ENCODE data around the gene DACH1.

The DACH1 gene

DNA sequence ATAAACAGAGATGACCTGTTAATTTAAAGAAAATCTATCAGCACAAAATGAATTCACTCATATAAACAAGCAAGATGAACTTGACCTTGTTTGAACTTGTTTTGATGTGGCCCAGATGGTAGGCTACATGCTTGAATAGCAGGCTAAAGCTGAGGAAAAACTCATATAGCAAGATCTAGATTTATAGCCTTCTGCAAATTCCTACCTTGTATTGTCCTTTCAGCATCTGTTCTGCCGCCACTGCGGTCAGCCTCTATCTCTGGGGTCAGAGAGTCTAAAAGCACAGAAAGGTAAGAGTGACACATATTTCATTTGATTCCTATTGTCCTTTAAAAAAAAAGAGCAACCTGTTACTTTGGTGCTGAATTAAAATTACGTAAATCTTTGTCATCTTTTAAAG lies 392.1 kb downstream of the DACH1 start:
- no peak for DNase-seq

DNA sequence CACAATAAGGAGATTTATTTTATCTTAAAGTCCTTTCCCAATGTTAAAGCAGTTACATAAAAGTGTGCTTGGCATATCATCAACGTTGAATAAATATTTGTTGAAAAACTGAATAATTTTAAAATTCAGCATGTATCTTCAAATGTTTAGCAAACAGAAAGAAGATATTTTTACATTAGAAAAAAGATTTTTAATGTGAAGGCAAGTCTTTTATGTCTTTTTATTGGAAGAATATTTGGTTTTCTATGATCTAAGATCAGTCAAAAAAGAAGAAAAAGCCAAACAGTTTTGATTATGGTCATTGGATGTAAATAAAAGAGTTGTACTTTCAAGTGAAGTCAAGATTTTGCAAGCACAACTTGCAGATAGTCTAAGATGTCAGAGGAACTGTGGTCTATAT lies 397.4 kb downstream of the DACH1 start:
- DNase-seq, result no peak

DNA sequence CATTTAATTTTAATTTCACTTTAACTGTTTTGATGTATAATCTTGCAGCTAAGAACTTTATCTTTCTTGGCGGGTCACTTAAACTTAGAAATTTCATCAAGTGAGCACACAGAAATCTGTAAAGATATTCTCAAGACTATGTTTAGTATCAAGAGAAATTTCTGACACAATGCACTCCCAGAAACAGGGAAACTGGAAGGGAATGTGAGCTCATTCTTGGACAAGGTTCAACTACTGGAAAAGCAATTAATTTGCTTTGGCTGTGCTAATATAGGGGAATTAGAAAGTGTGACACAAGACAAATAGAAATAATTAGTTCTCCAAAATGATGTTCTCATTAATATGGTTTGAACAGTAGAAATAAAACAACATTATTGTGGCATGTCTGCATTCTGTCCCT lies 402.3 kb downstream of the DACH1 start:
- DNase-seq, result no peak

DNA sequence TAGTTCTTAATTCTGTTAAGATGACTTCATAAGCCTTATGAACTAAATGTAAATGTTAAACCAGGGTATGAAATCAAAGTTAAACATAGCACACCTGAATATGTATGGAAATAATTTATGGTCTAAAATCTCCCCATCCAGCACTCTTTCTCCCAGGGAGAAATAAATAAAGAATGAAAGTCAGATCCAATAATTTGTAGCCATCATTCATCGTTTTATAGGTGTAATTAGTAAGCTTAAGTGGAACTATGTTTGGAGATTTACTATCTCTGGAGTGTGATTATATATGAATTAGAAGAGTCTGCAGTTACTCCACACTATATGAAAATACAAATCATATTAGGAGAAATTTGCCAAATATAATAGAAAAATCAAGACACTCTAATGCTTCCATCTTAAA lies 405.1 kb downstream of the DACH1 start:
- no peak for DNase-seq

DNA sequence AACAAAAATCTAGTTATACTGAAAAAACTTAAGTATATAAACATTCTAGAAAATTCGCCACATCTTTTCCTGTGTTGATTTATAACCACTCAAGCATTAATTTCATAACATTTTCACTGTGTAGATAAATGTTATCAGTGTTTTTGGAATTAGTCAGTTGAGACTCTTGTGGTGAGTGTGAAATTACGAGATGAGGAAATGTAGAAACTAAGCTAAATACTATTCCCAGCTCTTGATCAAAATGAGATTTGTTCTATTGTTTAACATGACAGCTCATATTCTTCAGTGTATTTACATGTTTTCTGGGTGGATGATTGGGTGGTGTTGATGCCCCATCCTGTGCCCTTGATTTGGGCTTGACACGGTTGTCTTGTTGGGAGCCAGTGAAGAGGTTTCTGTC lies 406.8 kb downstream of the DACH1 start:
- no peak for DNase-seq

DNA sequence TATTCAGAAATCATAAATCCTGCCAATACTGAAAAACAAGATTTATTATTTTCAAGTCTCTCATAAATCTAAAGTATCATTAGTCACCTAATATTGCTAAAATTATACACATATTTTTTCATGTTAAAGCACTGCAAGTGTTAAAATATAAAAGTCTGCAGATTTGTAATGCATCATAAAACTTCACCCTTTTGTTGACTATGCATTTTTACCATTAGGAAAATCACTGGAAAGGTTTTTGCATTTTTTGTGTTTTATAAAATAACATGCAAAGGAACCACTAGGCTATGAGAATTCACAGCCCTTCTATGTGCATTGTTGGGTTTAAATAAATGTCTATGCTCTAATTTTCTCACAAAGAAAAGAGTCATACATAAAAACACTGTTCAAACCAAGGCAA lies 407.3 kb downstream of the DACH1 start:
- no peak for DNase-seq

DNA sequence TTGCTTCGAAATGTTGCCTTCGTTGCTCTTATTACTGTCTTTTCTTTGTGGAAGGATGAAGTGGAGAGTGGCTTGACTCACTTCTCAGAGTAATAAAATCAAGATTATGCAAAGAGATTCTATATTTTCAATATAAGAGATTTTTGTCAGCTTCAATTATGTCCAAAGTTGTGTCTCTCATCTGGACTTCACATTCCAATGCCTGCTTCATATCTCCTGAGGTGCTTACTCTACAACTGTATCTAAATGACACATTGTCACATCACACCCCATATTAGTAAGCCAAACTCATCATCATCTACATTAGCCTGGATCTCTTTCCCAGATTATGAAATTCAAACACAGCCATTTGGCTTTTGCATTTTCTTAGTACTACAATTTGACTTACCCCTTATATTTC lies 409.4 kb downstream of the DACH1 start:
- no peak for DNase-seq

DNA sequence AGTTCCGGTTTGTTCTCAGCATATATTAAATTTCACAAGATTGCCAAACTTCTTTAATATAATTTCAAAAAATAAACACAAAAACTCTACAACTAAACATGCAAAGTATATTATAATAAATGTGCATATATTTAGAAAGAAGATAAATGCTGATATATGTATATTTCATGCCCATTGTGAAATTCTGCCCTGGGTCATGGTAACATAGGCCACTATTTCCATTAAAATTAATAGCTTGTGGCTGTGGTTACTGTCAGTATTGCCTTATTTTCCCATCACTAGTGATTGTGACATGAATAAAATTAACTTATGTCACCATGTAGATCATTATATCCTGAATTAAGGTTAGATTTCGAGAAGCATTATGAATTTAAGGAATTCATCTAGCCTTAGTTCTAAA lies 410.9 kb downstream of the DACH1 start:
- DNase-seq, result no peak

DNA sequence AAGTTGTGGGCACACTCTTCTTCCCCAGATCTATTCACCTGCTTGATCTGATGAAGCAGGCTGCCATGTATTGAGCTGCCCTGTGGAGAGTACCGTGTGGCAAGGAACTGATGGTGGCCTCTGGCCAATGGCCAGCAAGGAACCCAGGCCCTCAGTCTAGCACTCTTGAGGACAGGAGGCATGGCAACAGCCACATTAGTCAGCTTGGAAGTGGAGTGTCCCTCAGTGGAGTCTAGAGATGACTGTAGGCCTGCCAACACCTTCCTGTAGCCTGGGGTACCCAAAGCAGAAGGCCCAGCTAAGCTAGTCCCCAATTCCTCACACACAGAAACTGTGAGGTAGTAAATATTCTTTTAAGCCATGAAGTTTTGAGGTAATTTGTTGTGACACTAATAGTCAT lies 412.5 kb downstream of the DACH1 start:
- no peak for DNase-seq

DNA sequence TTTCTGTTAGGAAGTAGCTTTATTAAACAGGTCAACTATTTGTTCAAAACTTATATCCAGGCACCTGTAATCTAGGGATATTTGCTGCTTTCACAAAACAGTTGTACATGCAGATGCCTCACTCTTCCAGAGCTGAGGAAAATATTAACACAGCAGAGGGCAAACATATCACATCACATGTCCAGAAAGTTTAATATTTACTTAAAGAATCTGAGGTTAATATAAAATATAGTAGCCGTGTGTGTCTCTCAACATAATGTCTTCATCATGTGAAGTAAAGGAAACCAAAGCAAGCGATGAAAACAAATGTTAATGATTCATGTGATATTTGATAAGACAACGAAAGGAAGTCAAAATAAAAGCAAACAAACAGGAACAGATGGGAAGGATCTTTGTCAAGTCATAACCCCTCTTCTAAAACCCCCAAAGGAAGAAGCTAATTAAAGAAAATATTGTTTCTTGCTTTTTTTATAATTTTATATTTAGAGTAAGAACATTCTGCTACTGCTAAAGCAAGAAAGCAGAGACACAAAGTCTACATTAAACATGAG lies 418.8 kb downstream of the DACH1 start:
- DNase-seq, result no peak

DNA sequence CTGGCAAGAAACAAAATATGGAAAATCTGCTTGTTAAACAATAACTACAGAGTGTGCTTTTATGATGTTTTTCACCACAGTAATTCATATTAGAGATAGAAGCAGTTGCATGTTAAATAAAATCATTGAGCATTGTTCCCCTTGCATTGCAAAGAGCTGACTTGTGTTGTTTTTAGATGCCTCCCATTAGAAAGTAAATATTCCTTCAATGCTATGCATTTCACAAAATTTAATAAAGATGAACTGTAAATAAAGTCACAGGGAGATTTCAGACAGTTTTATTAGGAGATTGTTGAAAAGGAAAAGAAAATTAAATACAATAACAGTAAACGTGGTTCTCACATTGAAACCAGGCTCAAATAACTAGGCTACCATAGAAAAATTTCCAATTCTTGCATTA lies 429.3 kb downstream of the DACH1 start:
- no peak for DNase-seq

DNA sequence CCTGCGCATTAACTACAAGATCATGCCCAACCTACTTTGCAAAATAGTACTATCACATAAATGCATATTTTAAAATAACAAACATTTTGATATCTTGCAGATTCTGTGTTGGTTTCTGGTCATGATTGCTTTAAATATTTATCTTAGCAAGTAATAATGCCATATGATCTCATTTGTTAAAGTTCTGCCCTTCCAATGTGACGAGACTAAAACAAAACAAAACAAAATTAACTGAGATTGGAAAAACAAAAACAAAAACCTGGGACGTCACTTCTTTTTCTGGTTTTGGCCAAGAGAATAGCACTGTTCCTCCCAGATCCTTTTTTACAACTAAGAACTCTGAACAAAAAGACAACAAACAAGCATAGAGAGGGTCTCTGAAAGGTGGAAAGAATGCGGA lies 436.3 kb downstream of the DACH1 start:
- no peak for DNase-seq

DNA sequence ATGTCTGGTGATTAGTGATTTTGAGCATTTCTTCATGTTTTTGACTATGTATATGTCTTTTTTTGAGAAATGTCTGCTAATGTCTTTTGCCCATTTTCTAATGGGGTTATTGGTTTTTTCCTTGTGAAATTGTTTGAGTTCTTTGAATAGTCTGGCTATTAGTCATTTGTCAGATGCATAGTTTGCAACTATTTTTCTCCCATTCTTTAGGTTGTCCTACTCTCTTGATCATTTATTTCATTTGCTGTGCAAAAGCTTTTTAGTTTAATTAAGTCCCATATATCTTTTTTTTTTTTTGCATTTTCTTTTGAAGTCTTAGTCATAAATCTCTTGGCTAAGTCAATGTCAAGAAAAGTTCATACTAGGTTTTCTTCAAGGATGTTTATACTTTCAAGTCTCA lies 449.8 kb downstream of the DACH1 start:
- no peak for DNase-seq

DNA sequence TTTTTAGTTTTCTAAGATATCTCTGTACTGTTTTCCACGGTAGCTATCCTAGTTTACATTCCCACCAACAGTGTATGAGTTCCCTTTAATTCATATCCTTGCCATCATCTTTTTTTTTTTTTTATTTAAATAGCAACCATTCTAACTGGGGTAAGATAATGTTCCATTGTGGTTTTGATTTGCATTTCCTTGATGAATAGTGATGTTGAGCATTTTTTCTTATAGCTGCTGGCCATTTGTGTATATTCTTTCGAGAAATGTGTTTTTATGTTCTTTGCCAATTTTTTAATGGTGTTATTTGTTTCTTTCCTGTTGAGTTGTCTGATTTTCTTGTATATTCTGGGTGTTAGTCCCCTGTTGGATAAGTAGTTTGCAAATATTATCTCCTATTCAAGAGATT lies 454.8 kb downstream of the DACH1 start:
- no peak for DNase-seq

DNA sequence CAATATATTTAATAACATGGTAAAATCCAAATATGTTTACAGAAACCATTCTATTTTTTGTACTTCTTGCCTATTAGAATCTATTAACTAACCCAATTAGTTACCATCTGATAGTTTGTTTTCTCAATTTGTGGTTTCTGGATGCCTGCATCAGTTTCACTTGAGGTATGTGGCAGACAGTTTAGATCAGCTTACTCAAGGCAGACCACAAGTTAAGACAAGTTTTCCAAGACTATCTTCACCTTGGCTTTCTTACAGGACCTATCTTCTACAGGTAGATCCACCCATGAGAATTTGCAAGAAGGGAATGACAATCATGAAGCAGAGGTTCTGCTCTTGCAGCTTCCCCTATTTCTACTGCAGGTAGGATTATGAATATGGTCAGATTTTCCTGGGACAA lies 458.6 kb downstream of the DACH1 start:
- no peak for DNase-seq

DNA sequence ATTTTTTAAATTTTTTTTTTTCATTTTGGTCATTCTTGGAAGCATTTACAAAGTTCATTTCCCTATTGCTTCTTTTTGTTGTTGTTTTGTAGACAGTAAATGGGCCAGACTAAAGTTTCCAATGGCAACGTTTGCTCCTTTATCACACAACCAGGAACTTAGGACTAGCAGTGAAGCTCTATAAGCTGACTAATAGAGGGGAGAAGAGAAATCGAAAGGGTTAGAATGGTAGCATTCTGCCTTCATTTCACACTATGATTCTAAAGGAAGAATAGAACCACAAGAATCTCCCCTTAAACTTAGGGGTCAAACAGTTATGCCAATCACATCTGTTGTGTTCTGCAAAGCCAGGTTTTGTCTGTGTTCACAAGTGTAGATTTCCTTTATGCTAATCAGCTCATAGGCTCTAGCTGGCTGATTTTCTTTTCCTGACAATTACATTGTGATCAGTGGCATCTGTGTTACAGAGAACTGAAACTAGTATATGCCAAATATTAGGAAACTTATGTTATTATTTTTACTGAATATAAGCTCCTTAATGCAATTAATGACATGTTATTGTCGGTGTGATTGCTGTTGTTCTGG lies 467.3 kb downstream of the DACH1 start:
- no peak for DNase-seq

DNA sequence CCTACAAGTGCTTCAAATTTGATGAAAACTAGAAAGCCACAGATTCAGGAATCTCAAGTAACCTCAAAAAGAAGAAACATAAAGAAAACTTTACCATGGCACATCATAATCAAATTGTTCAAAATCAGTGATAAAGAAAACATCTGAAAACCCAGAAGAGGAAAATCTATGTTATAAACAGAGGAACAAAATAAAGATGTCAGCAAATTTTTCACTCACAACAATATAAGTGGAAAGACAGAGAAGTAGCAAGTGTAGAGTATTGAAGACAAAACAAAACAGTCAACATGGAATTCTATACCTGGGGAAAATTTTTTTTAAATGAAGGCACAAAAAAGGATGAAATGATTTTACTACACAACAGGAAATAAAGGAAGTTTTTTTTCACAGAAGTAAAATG lies 470.9 kb downstream of the DACH1 start:
- no peak for DNase-seq

DNA sequence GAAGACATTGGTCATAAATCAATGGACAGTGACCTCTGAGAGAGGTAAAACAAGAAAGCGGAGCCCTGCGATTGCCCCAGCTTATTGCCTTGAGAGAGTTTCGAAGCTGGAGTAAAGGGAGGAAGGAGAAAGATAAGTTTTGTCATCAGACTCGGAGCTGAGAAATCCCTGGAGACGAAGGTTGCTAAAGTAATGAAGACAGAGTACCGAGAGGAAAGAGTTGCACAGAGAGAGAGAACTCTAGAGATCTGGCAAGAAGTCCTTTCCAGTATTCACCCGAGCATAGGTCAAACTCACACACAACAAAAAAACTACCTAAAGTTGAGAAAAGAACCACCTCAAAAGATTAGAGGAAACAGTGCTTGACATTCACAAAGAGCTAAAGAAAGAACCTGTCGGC lies 472.0 kb downstream of the DACH1 start:
- DNase-seq, result no peak

DNA sequence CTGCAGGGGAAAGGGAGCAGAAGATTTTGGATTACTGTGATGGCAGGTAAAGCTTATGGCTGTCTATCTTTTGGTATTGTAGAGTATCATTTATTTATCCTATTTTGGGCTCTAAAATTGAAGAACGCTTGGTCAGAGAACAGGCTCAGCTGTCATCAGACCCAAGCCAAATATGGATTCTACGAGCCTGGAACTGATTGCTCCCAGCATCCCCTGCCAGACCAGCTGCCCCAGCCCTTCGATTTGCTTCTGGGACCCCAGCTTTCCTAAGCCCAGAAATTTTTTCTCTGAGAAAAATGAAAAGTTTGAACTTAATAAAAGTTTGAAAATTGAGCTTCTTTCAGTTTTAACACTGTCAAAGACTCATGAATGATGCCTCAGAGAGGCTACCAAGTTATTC lies 472.8 kb downstream of the DACH1 start:
- no peak for DNase-seq
